Neural progenitor cell (in vitro differentiated cells): ENCODE measurements around the gene SLC19A1. TPM values are rescaled to one million over a fixed set of nuclear protein-coding genes. Genes with fewer than 3 reads are reported as not detected.

Source experiments
- DNase-seq: peaks from one replicate; pipeline ENCODE4 v3.0.0-alpha.2; 2016; ENCODE audit warnings: low spot score
- H2AFZ ChIP-seq: fragments of 200-600 bp; sonication (generic); replicated peaks from 2 replicates; pipeline ENCODE4 v1.6.1; 2016; ENCODE audit warnings: antibody characterized with exemption
- H3F3A ChIP-seq: fragments of 200-600 bp; sonication (generic); 2 replicates; pipeline ENCODE4 v1.6.1; 2016; ENCODE audit warnings: antibody characterized with exemption, low read depth
- H3K27ac ChIP-seq: fragments of 200-600 bp; sonication (generic); 2 replicates; pipeline ENCODE4 v1.5.1; 2016; ENCODE audit warnings: mild to moderate bottlenecking
- H3K27me3 ChIP-seq: fragments of 200-600 bp; sonication (generic); 2 replicates; pipeline ENCODE4 v1.6.1; 2016; ENCODE audit warnings: mild to moderate bottlenecking, moderate library complexity
- H3K36me3 ChIP-seq: fragments of 200-600 bp; sonication (generic); 2 replicates; pipeline ENCODE4 v1.5.1; 2016
- H3K4me1 ChIP-seq: fragments of 200-600 bp; sonication (generic); 2 replicates; pipeline ENCODE4 v1.6.1; 2016; ENCODE audit warnings: mixed run types
- H3K4me2 ChIP-seq: fragments of 200-600 bp; sonication (generic); 2 replicates; pipeline ENCODE4 v1.6.1; 2016
- H3K4me3 ChIP-seq: fragments of 200-600 bp; sonication (generic); 2 replicates; pipeline ENCODE4 v1.5.1; 2016
- H3K79me2 ChIP-seq: fragments of 200-600 bp; sonication (generic); 2 replicates; pipeline ENCODE4 v1.6.1; 2016; ENCODE audit warnings: low read depth
- H3K9ac ChIP-seq: fragments of 200-600 bp; sonication (generic); 2 replicates; pipeline ENCODE4 v1.6.1; 2016
- H3K9me3 ChIP-seq: fragments of 200-600 bp; sonication (generic); 2 replicates; pipeline ENCODE4 v1.5.1; 2016; ENCODE audit warnings: low read depth
- H4K20me1 ChIP-seq: fragments of 200-600 bp; sonication (generic); 2 replicates; pipeline ENCODE4 v1.6.1; 2016; ENCODE audit warnings: low read depth
- H3K27ac Mint-ChIP-seq: 3 replicates; pipeline ENCODE4 v1.8.0; 2021; ENCODE audit warnings: mixed read lengths
- H3K27me3 Mint-ChIP-seq: 2 replicates; pipeline ENCODE4 v1.8.0; 2022; ENCODE audit warnings: low read depth, mild to moderate bottlenecking, inconsistent platforms, moderate library complexity, mixed read lengths; ENCODE audit not compliant: insufficient read depth
- H3K36me3 Mint-ChIP-seq: 3 replicates; pipeline ENCODE4 v1.8.0; 2021; ENCODE audit warnings: mixed read lengths
- H3K4me1 Mint-ChIP-seq: 3 replicates; pipeline ENCODE4 v1.8.0; 2021; ENCODE audit warnings: mixed read lengths
- H3K4me3 Mint-ChIP-seq: 3 replicates; pipeline ENCODE4 v1.8.0; 2021; ENCODE audit warnings: mild to moderate bottlenecking, moderate library complexity, mixed read lengths
- H3K9me3 Mint-ChIP-seq: 3 replicates; pipeline ENCODE4 v1.8.0; 2020; ENCODE audit warnings: mixed read lengths
- CTCF ChIP-seq: fragments of 200-600 bp; sonication (generic); IDR thresholded peaks from 2 replicates; pipeline ENCODE4 v1.5.1; 2017; ENCODE audit warnings: antibody characterized with exemption, mild to moderate bottlenecking
- EZH2 ChIP-seq: fragments of 200-600 bp; sonication (generic); IDR thresholded peaks from 2 replicates; pipeline ENCODE4 v1.6.1; 2017; ENCODE audit warnings: antibody characterized with exemption, mild to moderate bottlenecking, moderate library complexity
- EZH2phosphoT487 ChIP-seq: fragments of 200-600 bp; sonication (generic); IDR thresholded peaks from 2 replicates; pipeline ENCODE4 v1.6.1; 2017; ENCODE audit warnings: antibody characterized with exemption
- total RNA-seq: library from RNA; depleted of rRNA; stranded (reverse); fragments of >200 nt; gene quantifications from 2 replicates; pipeline ENCODE4 v1.2.3, GENCODE V29; 2015; ENCODE audit warnings: low replicate concordance

The SLC19A1 gene
- total RNA-seq, 1 donor from 2014 or later, result 7.7 TPM

DNA sequence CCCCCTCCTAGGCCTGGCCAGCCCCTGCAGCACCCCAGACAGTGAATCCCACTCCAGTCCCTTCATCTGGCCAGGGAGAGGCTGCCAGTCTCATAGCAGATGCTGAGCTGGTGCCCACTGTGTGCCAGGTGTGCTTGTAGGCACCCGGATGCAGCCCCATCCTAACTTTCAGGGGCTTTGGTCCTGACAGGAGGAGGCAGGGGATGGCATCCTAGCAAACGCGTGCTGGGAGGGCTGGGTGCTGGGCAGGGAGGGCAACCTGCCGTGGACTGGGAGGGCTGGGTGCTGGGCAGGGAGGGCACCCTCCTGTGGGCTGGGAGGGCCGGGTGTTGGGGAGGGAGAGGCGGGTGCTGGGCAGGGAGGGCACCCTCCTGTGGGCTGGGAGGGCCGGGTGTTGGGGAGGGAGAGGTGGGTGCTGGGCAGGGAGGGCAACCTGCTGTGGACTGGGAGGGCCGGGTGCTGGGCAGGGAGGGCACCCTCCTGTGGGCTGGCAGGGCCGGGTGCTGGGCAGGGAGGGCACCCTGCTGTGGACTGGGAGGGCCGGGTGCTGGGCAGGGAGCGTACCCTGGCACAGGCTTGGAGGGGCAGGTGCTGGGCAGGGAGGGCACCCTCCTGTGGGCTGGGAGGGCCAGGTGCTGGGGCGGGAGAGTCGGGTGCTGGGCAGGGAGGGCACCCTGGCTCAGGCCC is 35.3 kb downstream of the SLC19A1 start:
- Histone ChIP-seq H3K4me2 (no peak overlapping the region), H4K20me1 (peaks cover 10% of the 10 kb centered on the region), H3K27ac (no peak overlapping the region), H3F3A (peaks cover 5% of the 10 kb centered on the region), H3K9ac (no peak overlapping the region), H3K9me3 (no peaks in the 10 kb centered on the region), H3K4me1 (peaks cover 3% of the 10 kb centered on the region), H3K27me3 (no peaks in the 10 kb centered on the region), H3K4me3 (no peak overlapping the region), H3K79me2 (no peaks in the 10 kb centered on the region), H3K36me3 (no peaks in the 10 kb centered on the region), H2AFZ (no peak overlapping the region)
- no peak for DNase-seq
- no peaks in the 10 kb centered on the region for H3K9me3 Mint-ChIP-seq
- peaks cover 5% of the 10 kb centered on the region for H3K4me1 Mint-ChIP-seq
- TF ChIP-seq EZH2 (no peak), EZH2phosphoT487 (no peak), CTCF (no peak)
- no peak overlapping the region for H3K27ac Mint-ChIP-seq
- no peak overlapping the region for H3K4me3 Mint-ChIP-seq
- peaks cover 5% of the 10 kb centered on the region for H3K27me3 Mint-ChIP-seq
- H3K36me3 Mint-ChIP-seq, result peaks cover 15% of the 10 kb centered on the region

DNA sequence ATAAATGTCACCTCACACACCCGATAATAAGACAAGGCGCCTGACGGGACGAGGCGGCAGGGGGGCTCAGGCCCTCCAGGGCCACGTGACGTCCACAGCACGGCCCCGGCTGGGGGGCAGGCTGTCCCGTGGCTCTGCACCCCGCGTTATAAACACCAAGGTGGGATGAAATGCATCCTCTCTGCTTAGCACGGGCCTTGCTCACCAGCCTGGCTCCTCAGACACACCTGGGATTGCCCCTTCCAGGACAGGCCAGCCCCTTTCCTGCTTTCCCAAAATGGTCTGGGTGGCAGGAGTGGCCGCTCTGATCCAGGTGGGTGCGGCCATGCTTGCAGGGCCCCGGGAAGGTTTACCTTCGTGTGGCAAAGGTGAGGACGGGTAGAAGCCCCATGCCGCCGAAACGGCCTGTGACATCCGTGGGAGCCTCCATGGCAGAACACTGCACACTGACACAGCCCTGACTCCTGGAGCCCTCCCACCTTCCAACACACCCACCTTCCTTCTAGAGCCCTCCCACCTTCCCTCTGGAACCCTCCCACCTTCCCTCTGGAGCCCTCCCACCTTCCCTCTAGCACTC is 35.9 kb downstream of the SLC19A1 start:
- no peak overlapping the region for H3K4me3 ChIP-seq
- H3K9me3 ChIP-seq, result no peaks in the 10 kb centered on the region
- peaks cover 5% of the 10 kb centered on the region for H3K4me1 Mint-ChIP-seq
- peaks cover 5% of the 10 kb centered on the region for H3K27me3 Mint-ChIP-seq
- no peaks in the 10 kb centered on the region for H3K9me3 Mint-ChIP-seq
- H4K20me1 ChIP-seq, result peaks cover 10% of the 10 kb centered on the region
- no peak overlapping the region for H2AFZ ChIP-seq
- H3K4me1 ChIP-seq, result peaks cover 3% of the 10 kb centered on the region
- DNase-seq, result no peak
- H3K4me2 ChIP-seq, result no peak overlapping the region
- peaks cover 3% of the 10 kb centered on the region for H3F3A ChIP-seq
- H3K9ac ChIP-seq, result no peak overlapping the region
- H3K27ac Mint-ChIP-seq, result no peak overlapping the region
- TF ChIP-seq EZH2 (no peak), EZH2phosphoT487 (no peak), CTCF (no peak)
- H3K36me3 ChIP-seq, result no peaks in the 10 kb centered on the region
- H3K4me3 Mint-ChIP-seq, result no peak overlapping the region
- H3K27me3 ChIP-seq, result no peaks in the 10 kb centered on the region
- H3K27ac ChIP-seq, result no peak overlapping the region
- H3K79me2 ChIP-seq, result no peaks in the 10 kb centered on the region
- peaks cover 12% of the 10 kb centered on the region for H3K36me3 Mint-ChIP-seq

DNA sequence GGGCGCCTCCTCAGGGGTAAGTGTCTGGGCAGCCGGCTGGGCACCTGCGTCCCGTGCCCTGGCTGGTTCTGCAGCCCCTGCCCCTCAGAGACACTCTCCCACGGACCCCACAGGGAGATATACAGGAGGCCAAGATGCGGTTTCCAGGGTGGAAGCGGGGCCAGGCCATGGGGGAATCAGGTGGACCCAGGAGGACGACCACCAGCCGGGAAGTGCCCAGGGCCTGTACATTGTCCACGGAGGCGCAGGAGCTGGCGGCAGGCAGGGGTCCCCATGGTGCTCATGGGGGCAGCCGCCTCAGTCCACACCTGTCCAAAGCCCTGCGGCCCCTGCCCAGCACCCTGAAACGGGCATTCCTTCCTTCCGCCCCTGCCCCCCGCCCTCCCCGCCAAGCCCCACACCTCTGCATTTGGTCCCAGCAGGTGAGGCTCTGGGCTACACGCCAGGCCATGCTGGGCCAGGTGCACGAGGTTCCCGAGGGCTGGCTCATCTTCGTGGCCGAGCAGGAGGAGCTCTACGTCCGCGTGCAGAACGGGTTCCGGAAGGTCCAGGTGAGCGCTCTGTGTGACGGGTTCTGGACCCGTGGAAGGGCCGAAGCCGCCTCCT is 36.7 kb downstream of the SLC19A1 start:
- H3K4me1 Mint-ChIP-seq, result peaks cover 5% of the 10 kb centered on the region
- DNase-seq, result no peak
- H3K36me3 Mint-ChIP-seq, result peaks cover 11% of the 10 kb centered on the region
- H3K9me3 Mint-ChIP-seq, result no peaks in the 10 kb centered on the region
- Histone ChIP-seq H3K9me3 (no peaks in the 10 kb centered on the region), H3K27me3 (no peaks in the 10 kb centered on the region), H2AFZ (no peak overlapping the region), H3K36me3 (no peaks in the 10 kb centered on the region), H3K9ac (no peak overlapping the region), H3K4me2 (no peak overlapping the region), H3K4me3 (no peak overlapping the region), H3K79me2 (no peaks in the 10 kb centered on the region), H3K4me1 (peaks cover 3% of the 10 kb centered on the region), H3F3A (no peaks in the 10 kb centered on the region), H4K20me1 (peaks cover 10% of the 10 kb centered on the region), H3K27ac (no peak overlapping the region)
- H3K27me3 Mint-ChIP-seq, result peaks cover 5% of the 10 kb centered on the region
- no peak overlapping the region for H3K4me3 Mint-ChIP-seq
- TF ChIP-seq EZH2phosphoT487 (no peak), CTCF (no peak), EZH2 (no peak)
- peak overlapping the region; percentile 63 for H3K27ac Mint-ChIP-seq
